H1 (cell line): ENCODE results near the gene UBE2E2. TPM values are rescaled to one million over a fixed set of nuclear protein-coding genes. Genes with fewer than 3 reads are reported as not detected.

Experiments used
- CHD7 ChIP-seq: fragments of 300-600 bp; sonication (generic); IDR thresholded peaks from 2 replicates; pipeline ENCODE4 v1.7.1; 2012; ENCODE audit warnings: low read length, moderate library complexity, mild to moderate bottlenecking, inconsistent platforms; ENCODE audit not compliant: insufficient replicate concordance
- CTBP2 ChIP-seq: IDR thresholded peaks from 2 replicates; pipeline ENCODE4 v1.7.0; 2011; ENCODE audit warnings: borderline replicate concordance, mild to moderate bottlenecking, moderate library complexity, mixed read lengths, low read length; ENCODE audit not compliant: insufficient read depth, insufficient read length
- JUND ChIP-seq: IDR thresholded peaks from 2 replicates; pipeline ENCODE4 v1.6.1; 2011; ENCODE audit warnings: mild to moderate bottlenecking, improper control_type of control experiment, low read length
- SRF ChIP-seq: IDR thresholded peaks from 2 replicates; pipeline ENCODE4 v1.6.1; 2011; ENCODE audit warnings: mild to moderate bottlenecking, low read depth, low read length, moderate library complexity
- polyA plus RNA-seq, 7 experiments: library from polyadenylated mRNA; depleted of rRNA in 3 of 7; stranded (reverse) in 5 of 7; unstranded in 2 of 7; fragments of >200 nt in 5 of 7; fragments of 200-250 nt in 2 of 7; gene quantifications; 1 replicate in 5 of 7; 2 replicates in 1 of 7; 4 replicates in 1 of 7; pipeline versions ENCODE4 v1.2.1 to v1.2.3, GENCODE V29; 2011 to 2013; ENCODE audit warnings: missing spikeins in 2 of 7, mixed read lengths in 2 of 7
- total RNA-seq: library from RNA; stranded (reverse); fragmentation: NEBNext Ultra II Directional; extraction: Animal tissue kit (Norgen Biotek cat#: 25700); gene quantifications from 2 replicates; pipeline ENCODE4 v1.2.1, GENCODE V29; 2021

Gene UBE2E2
- total and polyA plus RNA-seq, 2 of the 8 experiments (the other 6 are each of a cell fraction or from before 2014, with no cell fraction given), result 57.6 to 70.6 TPM

- TF ChIP-seq CHD7 (no peak), CTBP2 (no peak), JUND (no peak), SRF (no peak)
- TF ChIP-seq, all 59 proteins: peak for 0
Observed at GRCh38 chr3:23249961-23250360, 46.8 kb downstream of the UBE2E2 start (continued).
